Neural cell (in vitro differentiated cells): ENCODE measurements around the gene DPP6.

ENCODE experiments used
- CTCF ChIP-seq: fragments of 450-650 bp; IDR thresholded peaks from 2 replicates; pipeline ENCODE4 v1.5.1; 2014; ENCODE audit warnings: antibody characterized with exemption, mild to moderate bottlenecking, moderate library complexity; ENCODE audit not compliant: poor library complexity, severe bottlenecking
- EP300 ChIP-seq: fragments of 450-650 bp; conservative IDR thresholded peaks from 2 replicates; pipeline ENCODE4 v1.6.1; 2014; ENCODE audit warnings: antibody characterized with exemption, mild to moderate bottlenecking, moderate library complexity; ENCODE audit not compliant: poor library complexity, severe bottlenecking
- EZH2 ChIP-seq: fragments of 200-600, 300-800 bp; shearing (Covaris generic), sonication (generic); IDR thresholded peaks from 2 replicates; pipeline ENCODE4 v1.6.1; 2014; ENCODE audit warnings: antibody characterized with exemption, low read length, borderline replicate concordance, mild to moderate bottlenecking; ENCODE audit not compliant: insufficient read depth, poor library complexity, severe bottlenecking
- MXI1 ChIP-seq: fragments of 450-650 bp; conservative IDR thresholded peaks from 2 replicates; pipeline ENCODE4 v1.6.1; 2014; ENCODE audit warnings: antibody characterized with exemption, mild to moderate bottlenecking; ENCODE audit not compliant: poor library complexity, severe bottlenecking
- POLR2AphosphoS5 ChIP-seq: IDR thresholded peaks from 2 replicates; pipeline ENCODE4 v1.6.1; 2012
- RAD21 ChIP-seq: fragments of 450-650 bp; conservative IDR thresholded peaks from 2 replicates; pipeline ENCODE4 v1.6.1; 2014; ENCODE audit warnings: antibody characterized with exemption, mild to moderate bottlenecking, moderate library complexity
- REST ChIP-seq: IDR thresholded peaks from 2 replicates; pipeline ENCODE4 v1.6.1; 2012; ENCODE audit warnings: borderline replicate concordance
- SMC3 ChIP-seq: fragments of 450-650 bp; conservative IDR thresholded peaks from 2 replicates; pipeline ENCODE4 v1.6.1; 2014; ENCODE audit warnings: antibody characterized with exemption, mild to moderate bottlenecking, moderate library complexity; ENCODE audit not compliant: poor library complexity
- TAF1 ChIP-seq: IDR thresholded peaks from 2 replicates; pipeline ENCODE4 v1.6.1; 2012; ENCODE audit warnings: low read depth

GRCh38 chr7:154848464-154848863 lies 796.3 kb downstream of the DPP6 start:
- TF ChIP-seq SMC3 (no peak), CTCF (no peak), POLR2AphosphoS5 (no peak), RAD21 (no peak), EP300 (no peak), EZH2 (no peak), REST (no peak), MXI1 (no peak), TAF1 (no peak)
